SKM-1 (cell line): ENCODE data around the gene KCNK3.

ENCODE experiments used
- DNase-seq: peaks from one replicate; lab custom pipeline; 2025; ENCODE audit not compliant: unreplicated experiment; lab: John Stamatoyannopoulos, UW

Gene KCNK3

DNA sequence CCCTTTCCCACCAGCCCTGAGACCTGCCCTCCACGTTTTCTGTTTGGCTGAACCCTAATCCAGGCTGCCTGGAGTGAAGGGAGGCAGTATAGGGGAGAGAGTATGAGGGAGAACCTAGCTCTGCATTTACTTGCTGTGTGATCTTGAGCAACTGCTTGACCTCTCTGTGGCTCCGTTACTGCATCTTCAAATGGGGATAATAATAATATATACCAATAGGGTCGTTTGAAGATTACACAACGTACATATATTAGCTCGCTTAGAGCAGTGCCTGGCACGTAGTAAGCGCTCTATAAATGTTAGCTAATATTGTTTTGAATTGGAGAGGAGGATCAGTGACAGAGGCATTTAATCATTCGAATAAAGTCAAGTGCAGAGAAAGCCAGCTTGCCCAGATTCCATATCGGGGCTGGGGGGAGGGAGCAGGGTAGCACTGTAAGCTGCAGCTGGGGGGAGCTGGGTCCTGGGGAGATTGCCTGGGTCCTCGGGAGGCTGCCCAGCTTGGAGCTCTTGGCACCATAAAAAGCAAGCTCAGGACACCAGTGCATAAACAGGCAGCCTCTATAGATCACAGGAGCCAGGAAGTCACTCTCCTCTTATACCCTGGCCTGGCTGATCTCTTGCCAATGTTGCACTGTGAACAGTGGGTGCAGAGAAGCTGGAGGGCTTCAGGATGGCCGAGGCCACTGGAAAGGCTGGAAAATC, 19.1 kb downstream of the KCNK3 start:
- no peak for DNase-seq

DNA sequence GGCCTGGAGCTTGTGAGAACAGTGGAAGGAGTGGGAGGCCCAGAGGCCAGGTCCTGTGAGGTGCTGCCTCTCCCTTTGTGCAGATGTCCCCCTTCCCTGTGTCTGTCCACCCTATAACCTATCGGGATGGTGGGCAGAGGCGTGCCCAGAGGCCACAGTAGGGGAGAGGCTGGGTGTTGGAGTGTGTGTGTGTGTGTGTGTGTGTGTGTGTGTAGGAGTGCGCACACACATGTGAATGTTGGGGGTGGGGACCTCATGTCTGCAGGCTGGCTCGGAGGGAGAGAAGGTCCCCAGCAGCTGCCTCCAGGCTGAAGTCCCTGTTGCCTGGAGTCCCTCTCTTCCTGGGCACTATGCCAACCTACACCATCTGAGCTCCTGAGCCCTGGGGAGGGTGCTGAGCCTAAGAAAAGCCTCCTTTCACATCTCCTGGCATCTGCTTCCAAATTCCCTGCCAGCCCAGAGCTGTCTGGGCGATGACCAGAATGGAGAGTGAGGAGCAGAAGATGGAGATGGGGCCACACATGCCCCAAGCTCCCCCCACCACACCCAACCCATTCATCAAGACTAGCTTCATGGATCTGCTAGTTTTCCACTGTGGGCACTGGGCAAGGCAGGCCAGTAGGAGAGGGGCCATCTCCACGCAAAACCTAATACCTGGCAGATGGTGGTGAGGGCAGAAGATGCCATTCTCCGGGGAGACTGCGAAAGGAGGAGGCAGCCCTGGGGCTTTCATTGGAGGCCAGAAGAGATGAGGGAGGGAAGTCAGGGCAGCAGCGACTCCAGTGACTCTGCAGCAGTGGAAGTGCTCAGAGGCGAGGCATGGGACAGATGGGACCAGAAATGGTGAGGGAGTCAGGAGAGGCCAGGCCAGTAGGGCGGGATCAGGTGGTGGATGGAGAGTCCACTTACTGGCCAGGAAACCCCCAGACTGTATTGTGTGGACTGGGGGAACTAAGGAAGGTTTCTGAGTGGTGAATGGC, 20.3 kb downstream of the KCNK3 start:
- no peak for DNase-seq

GRCh38 chr2:26715528-26716270, 23.2 kb downstream of the KCNK3 start:
- DNase-seq = no peak

DNA sequence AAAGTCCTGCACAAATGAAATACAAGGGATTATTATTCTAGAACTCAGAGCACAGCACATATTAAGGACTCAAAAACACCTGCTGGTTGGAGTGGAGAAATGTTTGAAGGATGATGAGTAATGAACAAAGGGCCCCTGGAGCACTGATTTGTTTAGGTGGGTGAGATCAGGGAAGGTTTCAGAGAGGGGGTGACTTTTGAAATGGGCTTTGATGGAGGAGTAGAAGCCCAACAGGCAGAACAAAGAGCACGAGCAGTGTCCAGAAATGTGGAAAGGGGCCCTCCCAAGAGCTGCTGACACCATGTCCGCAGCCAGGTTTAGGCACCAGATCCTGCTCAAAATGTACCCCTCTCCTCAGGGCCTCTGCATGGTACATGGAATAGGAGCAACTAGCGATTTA, 23.8 kb downstream of the KCNK3 start:
- no peak for DNase-seq

DNA sequence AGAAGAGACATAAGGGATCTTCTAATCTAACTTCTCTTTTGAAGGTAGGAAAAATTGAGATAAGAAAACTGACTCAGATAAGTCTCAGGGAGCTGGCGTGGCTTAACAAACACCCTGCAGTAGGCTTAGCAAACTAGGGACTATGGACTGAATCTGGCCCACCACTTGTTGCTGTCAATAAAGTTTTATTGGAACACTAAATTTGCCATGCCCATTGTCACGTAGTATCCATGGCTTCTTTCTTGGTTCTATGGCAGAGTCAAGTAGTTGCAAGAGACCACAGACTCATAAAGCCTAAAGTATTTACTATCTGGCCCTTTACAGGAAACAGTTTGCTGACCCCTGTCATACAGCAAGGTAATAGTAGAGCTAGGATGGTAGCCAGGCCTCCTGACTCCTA, 24.2 kb downstream of the KCNK3 start:
- no peak for DNase-seq

- DNase-seq = no peak
Observed at GRCh38 chr2:26717362-26717761, 24.8 kb downstream of the KCNK3 start.

GRCh38 chr2:26718949-26719686, 26.6 kb downstream of the KCNK3 start:
- DNase-seq = no peak

GRCh38 chr2:26720322-26721114, 28.0 kb downstream of the KCNK3 start:
- DNase-seq = no peak

DNA sequence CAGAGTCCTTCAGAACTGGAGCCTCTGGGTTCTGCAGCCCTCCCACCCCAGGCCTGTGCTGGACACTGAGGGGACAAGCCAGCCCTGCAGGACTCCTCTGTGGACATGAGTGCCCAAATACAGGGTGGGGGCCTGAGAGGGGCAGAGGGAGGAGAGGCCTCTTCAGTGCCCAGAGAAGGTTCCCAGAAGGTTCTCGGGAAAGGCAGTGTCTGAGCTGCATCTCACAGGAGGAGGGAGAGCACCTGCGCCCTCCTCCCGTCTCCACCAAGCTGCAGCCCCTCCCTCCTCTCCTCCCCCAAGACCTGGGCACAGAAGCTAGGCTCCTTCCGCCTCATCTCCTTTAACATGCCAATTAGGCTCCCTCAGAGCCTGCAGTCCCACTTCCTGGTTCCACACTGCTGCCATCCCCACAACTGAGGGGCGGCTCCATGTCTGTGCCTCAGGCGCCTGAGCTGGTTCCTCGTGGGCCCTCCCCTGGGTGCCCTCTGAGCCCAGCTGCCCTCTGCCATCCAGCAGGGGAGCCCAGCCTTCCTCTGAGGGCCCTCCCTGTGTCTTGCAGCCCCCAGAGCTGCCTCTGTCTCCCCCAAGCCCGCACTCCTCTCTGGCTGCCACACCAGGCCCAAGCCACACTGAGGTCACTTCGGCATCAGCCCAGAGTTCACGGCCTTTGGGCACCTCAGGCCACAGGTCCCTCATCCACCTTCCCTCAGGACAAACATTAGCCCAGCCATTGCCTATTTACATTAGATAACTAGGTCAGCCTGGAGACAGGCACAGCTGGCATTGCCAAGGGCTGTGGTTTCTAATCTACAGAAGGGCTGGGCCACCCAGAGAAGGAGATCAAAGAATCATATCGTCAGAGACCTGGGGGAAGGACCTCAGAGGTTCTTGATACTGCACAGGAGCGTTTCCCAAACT, 28.9 kb downstream of the KCNK3 start:
- no peak for DNase-seq

- DNase-seq = no peak
Observed at GRCh38 chr2:26722328-26722727, 29.8 kb downstream of the KCNK3 start.

GRCh38 chr2:26722911-26723310, 30.4 kb downstream of the KCNK3 start:
- DNase-seq = no peak

GRCh38 chr2:26723475-26723874, 31.0 kb downstream of the KCNK3 start:
- no peak for DNase-seq

- DNase-seq = no peak
Observed at GRCh38 chr2:26723991-26724750, 31.6 kb downstream of the KCNK3 start.

- DNase-seq = no peak
Observed at GRCh38 chr2:26724784-26725520, 32.4 kb downstream of the KCNK3 start.

DNA sequence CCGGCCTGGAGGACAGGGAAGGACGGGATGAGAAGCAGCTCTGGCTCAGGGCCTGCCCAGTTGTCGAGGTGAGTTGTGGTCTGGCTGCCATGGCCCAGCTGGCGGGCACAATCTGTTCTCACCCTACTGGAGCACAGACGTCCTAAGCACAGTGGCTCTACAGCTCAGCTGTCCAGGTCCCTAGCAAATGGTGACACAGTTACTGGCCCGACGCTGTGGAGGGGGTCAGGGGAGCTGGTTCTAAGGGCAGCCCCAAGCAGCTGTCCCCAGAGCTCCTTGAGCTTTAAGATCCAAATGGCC, 32.9 kb downstream of the KCNK3 start:
- no peak for DNase-seq

- DNase-seq = no peak
Observed at GRCh38 chr2:26726228-26726627, 33.7 kb downstream of the KCNK3 start.

GRCh38 chr2:26727641-26728561, 35.4 kb downstream of the KCNK3 start:
- no peak for DNase-seq
